Retina (tissue), 1 donor: ENCODE results near the gene PRELID1.
"Not testable (repeated sequence)": the region's sequence is repeated elsewhere in the genome, so short reads cannot be mapped to it uniquely, and the experiment has no call there.

Experiments used
- DNase-seq: peaks from one replicate; pipeline ENCODE4 v3.0.0-alpha.2; 2016

Gene PRELID1

DNA sequence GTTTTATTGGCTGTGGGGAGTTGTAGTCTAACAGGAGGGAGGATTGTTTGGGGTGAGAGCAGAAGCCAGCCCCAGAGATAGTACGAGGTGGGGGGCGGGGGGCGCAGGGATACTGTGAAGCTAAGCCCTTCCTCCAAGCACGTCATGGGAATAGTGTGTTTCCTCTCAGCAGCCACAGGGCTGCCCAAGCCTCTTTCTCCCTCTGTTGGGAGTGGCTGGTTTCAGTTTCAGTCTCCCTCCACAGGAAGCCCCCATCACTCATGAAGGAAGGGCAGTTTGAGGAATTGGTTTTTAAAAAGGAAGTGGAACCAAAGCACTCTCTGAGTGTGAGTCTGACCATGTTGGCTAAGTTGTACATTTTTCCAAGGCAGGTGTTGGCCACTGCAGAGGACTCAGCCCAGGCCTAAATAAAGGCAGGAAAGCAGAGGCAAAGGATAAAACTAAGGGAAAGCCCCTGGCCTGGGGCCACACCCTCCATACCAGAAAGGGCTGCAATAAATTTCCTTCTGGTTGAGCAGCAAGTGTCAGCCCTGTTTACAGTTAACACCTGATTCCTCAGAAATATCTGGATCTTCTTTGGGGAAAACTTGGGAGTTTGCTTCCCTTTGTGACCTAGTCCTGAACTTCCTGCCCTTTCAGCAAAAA is 3.2 kb upstream of the PRELID1 start:
- DNase-seq: no peak

DNA sequence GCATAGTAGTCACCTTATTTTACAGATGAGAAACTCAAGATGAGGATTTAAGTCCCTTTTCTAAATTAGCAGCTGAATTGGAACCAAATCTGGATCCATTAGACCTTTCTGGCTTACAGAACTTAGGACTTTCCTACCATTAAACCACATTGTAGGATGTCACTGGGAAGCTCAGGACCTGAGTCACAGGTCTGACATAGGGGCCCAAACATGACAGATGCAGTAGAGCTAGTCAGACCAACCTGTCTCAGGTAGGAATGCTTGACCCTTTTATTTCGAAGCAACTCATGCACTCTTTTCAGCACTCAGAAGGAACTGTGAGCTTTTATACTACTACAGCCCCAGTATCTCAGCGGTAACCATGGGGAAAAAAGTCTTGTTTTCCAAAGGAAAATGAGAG is 2.6 kb upstream of the PRELID1 start:
- DNase-seq: no peak

DNA sequence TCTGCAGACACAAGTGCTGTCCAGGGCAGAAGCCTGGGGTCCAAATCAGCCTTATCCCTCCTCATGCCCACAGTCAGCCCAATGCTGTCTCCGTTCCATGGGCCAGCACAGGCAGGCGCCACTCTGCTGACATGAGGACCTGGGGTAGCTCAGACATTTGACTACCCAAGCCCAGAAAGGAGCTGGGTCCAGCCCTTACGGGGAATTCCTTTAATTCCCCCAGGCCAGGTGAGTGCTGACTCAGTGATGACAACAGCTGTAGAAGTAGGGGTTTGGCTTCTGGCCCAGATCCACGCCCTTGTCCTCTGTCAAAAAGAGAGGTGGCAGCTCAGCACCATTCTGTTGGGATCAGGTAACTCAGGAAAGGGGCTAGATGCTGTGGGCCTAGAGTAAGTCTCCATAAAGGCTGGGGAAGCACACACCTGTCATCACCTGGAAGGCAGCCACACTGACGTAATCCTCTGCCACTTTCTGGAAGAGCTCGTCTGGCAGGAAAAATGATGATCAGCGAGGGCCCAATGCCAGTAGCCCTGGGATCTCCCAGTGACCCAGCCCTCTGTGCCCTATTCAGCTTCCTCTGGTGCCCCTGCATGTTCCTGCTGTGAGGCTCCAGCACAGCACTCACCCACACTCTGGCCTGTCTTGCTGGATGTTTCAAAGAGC is 2.0 kb upstream of the PRELID1 start:
- no peak for DNase-seq

DNA sequence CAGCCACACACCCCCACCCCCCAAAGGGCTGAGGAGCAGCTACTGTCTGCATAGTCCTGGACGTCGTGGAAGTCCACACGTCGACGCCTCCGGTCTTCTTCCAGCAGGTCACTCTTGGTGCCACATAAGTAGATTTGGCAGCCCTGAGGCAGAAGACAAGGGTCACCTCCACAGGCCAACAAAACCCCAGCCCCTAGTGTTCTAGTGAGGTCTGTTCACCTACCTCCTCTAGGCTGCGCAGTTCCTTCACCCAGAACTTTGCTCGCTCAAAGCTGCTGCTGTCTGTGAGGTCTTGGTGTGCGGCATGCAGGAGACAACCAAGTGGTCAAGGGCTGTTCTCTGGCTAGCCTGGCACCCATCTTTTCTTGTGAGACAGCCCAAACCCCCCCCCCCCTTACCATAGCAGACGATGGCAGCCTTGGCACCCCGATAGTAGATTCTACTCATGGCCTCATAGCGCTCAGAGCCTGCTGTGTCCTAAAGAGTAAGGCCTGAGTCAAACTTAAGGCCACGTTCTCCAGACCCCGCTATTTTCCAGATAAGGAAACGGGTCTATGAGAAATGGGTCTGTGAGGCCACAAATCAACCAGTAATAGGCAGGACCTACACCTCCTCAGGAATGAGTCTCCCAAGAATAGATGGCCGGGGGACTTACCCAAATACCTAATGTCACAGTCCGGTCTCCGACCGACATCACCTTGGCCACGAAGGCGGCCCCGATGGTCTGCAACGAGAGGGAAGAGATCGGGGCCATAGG is 1.1 kb upstream of the PRELID1 start:
- no peak for DNase-seq

DNA sequence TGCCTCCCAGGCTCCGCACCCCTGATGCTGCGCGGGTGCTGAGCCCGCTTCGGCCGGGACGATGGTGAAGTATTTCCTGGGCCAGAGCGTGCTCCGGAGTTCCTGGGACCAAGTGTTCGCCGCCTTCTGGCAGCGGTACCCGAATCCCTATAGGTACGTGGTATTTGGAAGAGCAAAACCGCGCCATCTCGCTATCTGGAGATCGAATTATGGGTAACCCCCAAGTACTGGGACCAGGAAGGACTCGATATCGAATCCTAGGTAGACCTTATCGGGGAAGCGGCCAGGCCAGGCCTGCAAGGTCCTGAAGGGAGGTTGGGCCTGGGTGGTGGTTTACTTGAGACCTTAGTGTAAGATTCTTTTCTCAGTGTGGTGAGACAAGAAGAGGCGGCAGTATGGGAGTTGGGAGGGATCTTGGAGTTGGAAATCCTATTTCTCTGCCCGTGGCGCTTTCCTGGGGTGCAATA is 359 bp downstream of the PRELID1 start:
- peak; percentile 31 for DNase-seq

DNA sequence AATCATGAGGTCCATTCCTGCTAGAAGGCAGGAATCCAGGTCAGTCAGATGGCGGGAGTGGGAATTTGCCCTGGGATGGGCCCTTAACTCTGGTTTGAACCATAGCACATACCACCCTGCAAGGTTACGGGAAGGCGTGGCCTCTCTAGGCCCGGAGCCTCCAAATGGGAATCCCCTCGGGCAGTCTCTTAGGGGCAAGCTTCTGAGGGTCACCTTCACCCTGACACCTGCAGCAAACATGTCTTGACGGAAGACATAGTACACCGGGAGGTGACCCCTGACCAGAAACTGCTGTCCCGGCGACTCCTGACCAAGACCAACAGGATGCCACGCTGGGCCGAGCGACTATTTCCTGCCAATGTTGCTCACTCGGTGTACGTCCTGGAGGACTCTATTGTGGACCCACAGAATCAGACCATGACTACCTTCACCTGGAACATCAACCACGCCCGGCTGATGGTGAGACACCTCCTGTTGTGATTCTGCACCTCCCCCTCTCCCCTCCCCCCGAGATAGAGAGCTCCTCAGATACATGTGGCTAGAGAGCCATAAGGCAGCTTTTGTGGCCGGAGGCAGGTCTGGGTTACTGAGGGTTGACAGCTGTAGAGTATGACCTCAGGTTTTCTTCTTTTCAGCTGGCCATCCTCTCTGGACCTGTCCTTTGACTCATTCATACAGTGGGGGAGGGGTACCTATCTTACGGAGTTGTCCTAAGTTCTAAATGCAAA is 957 bp downstream of the PRELID1 start:
- no peak for DNase-seq

DNA sequence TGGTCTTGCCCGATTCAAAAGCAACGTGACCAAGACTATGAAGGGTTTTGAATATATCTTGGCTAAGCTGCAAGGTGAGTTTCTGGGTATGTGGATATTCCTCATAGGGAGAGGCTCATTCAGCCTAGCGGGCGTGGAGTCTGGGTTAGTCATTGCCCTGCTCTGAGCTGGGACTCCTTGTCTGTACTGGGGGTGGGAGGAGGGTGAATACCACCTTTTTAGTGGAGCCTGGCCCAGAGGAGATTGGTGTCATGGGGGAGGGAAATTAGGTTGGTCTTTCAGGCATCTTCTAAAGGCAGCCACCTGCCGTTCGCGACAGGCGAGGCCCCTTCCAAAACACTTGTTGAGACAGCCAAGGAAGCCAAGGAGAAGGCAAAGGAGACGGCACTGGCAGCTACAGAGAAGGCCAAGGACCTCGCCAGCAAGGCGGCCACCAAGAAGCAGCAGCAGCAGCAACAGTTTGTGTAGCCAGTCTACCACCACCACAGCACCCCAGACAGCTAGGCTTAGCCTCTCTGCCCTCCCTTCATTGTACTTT is 2.6 kb downstream of the PRELID1 start:
- not testable (repeated sequence) for DNase-seq

DNA sequence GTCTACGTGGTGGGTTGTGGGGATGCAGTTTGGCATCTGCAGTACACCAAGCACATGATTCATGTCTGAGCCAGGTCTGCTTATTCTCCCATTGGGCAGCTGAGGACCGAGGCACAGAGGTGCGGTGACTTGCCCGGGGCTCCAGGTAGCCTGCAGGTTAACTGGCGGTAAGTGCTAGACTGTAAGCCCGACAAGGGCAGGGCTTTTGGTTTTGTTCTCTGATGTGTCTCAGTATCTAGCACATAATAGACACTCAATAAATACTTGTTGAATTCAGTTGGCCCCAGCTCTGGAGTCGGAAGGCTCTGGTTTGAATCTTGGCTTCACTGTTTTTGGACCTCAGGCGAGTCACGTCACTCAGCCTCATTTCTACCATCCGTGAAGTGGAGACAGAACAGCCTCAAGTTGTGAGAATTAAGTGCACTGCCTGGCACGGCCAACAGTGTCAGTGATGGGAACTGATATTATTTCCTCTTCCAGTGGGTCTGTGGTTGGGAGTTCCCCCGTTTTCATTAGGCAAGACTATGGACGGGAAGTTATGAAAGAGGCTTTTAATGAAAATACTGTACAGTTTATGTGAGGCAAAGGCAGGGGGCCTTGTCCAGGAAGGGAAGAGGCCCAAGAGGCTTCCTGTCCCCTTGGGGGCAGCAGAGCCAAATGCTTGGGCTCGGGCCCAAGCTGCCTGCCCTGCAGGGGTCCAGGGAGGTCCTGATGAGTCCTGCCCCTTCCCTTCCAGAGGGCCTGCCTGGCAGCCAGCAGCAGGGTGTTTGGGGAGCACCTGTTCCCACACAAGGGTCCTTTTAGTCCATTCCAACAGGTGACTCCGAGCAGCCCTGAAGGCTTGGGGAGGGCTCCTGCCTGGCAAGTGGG is 3.3 kb downstream of the PRELID1 start:
- DNase-seq: no peak

DNA sequence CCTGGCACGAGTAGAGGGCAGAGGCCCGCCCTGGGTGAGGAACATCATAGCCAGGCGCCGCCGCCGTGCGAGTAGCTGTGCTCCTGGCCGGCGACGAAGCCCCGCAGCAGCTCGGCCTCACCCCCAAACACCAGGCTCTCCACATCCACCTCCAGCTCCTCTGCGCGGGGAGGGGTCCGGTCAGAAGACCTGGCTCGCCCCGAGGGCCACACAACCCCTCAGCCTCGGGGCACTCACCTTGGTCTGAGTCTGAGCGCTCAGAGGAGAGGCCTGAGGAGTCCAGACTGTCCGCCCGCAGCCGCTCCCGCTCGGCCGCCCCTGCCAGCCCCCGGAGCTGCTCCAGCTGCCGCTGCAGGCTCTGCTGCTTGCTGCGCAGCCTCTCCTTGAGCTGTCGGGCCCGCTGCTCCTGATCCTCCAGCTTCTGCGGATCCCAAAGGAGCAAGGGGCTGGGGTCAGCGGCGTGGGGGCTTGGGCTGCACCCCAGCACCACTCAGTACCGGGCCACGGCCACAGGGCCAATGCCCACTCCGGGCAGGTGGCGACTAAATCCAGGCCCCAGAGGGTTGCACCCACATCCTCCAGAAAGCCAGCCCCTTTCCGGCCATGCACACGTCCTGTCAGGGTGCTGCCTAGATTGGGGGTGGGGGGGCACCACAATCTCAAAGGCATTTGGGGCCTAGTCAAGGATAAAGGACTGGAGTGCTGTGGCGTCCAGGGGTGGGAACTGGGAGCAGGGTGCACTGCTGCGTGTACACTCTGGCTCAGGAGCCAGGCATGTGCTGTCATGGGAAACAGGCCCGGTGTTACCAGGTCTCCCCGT is 4.2 kb downstream of the PRELID1 start:
- DNase-seq: no peak

DNA sequence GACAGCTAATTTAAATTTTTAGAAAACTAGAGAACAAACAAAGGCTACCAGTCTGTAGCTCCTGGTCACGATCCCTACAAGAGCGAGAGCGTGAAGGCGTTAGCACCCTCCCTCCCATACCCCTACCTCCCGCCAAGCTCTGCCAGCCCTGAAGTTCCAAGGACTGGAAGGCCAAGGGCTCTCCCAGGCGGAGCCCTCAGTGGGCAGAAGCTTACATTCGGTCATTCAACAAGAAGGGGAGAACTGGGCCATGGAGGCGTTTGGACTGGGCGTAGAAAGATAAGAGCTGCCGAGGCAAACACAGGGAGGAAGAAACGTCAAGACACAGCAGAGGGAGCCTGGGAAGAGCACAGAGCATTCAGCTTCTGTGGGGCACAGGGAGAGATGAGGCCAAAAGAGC is 5.1 kb downstream of the PRELID1 start:
- no peak for DNase-seq

DNA sequence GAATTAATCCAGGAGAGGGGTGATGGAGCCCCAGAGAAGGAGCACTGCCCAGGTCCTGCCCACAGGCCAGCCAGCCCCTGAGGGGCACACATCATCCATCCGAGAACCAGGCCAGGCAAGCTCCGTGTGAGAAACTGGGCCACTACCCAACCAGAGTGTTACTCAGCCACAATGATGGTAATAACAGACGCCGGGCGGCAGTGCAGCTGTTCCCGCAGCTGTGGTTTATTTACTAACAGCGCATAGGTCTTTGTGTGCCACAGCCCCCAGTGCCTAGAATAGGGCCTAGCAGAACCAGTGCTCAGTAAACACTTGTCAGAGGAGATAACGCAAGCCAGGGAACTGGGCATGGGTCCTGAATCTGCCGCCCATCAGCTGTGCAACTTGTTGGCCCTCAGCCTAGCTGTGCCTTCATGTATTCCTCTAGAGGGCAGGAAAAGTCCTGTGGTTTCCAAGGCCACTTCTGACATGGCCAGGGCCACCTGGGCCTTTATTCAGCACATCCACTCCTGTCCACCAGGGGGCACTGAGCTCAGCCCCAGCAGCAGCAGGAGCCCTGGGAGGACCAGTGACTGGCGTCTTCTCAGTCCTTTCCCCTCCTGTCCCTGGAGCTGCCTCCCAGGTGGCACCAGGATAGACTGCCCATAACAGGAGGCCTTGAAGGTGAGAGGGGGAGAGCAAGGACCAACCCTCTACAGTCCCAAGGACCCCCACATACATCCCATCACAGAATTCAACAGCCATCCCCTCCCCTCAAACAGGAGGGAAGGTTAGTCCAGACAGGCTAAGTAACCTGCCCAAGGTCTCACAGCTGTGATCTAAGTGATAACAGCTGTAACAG is 6.0 kb downstream of the PRELID1 start:
- peak; percentile 66 for DNase-seq

DNA sequence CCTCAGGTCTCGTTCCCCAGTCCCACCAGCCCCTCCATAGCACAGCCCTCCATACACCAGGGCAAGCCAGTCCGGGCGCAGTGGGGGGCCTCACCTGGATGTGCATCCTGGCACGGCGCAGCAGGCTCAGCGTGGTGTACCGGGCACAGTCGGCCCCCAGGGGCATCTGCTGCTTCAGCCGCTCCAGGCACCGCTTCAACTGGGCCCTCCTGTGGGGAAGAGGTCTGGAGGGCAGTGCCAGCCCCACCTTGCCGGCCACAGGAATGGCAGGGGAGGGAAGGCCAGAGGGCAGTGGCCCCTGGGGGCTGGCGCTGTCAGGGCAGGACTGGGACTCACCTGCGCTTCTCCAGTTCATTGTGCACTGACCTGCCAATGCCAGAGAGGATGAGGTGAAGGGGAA is 6.7 kb downstream of the PRELID1 start:
- DNase-seq: no peak

DNA sequence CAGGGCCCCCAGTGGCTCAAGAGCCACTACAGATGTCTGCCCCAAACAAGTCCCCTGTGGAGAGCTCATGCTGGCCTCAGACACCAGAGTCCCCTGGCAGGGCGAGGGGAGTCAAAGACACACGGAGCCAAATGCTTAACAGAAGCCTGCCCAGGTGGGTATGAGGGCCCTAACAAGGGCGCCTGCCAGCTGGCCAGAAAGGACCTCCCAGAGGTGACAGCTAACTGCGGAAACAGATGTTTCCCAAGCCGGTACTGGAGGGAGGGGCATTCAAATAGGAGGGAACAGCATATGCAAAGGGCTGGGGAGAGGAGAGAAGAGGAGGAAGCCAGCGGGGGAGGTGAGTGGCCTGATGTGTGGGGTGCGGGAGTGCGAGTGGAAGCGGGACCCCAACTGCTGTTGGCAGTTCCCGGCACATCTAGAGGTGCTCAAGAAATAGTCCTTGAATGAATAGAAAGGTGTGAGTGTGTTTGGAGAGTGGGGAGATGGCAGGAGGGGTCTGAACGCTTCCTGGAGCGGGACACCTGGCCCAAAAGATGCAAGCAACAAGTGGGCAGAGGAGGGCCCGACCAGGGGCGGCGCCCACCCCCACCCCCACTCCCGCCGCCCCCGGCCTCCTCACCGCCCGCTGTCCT is 7.3 kb downstream of the PRELID1 start:
- DNase-seq: peak; percentile 14

DNA sequence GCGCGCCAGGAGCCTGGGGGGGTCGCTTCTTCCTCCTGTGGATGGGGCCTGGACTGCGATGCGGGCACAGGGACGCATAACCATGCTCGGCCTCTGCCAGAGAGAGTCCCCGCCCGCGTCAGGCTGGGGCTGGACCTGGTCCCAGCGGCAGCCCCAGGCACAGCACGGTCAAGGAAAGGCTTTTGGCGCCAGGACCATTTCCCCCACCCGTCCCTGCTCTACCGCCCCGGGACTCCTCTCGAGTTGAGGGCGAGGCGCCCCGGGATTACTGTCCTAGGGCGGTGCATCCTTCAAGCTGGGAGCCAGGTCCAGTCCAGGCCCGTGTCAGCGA is 7.8 kb downstream of the PRELID1 start:
- DNase-seq: peak; percentile 65

DNA sequence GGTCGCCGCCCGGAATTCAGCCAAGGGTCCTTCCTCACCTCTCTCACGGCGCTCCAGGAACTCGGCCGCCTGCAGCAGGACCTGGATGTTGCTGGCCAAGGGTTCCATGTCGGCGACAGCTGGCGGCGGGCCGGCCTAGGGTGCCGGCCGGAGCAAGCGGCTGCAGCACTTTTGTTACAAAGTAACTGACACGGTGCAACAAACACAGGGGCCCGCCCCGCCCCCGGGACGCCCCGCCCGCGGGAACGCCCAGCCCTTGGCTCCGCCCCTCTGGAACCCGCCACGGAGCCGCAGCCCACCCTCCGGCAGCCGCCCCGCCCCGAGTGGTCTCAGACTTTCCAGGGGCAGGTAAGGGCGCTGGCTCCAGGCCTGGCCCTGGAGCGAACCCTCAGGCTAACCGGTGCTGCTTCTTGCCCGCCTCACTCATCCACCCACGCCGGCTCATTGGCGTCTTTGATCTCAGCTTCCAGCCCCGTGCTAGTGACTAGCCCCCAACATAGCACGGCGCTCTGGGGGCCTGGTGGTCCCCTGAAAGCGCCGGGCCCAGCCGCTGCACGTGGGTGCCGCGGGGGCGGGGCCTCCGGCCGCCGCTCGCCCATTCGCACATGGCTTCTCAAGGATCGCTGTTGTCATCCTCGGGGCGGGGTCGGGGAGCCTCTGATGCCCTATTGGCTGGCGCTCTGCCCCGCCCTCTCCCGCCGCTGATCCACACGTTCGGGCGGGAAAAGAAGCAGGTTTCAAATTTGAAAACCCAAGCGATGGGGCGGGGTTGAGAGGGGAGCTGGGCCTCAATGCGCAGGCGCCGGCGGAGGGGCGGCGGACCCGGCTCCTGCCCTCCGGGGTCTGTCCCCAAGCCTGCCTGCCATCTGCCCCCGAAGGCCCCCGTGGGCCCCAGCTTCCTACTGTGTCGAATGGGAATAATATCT is 8.4 kb downstream of the PRELID1 start, which contains the start of gene MXD3:
MXD3 (minus strand) TSS at position 176 of the 926 bp plus-strand sequence; CDS start at position 108, 68 bp downstream.
- DNase-seq: peak; percentile 94

DNA sequence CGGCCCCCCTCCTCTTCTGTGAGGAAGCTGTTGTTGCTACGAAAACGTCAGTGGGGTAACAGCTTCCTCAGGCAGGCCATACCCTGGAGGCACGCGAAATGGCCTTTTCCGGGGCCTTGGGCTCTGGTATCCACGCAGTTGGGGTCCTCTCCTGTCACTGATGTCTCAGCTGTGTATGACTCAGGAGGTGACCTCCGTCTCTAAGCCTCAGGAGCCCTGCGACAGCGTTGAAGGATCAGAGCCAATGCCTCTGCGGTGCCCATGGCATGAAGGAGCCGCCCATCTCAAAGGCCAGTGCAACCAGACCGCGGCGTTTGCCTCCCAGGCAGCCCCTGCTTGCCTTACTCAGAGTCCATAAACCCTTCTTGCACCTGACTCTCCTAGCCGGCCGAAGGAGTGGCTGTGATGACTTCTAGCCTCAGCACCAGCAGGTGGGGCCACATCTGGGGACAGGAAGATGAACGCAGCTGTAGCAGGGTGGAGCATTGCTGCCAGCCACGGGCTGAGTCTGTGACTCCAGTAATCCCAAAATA is 9.1 kb downstream of the PRELID1 start:
- no peak for DNase-seq

DNA sequence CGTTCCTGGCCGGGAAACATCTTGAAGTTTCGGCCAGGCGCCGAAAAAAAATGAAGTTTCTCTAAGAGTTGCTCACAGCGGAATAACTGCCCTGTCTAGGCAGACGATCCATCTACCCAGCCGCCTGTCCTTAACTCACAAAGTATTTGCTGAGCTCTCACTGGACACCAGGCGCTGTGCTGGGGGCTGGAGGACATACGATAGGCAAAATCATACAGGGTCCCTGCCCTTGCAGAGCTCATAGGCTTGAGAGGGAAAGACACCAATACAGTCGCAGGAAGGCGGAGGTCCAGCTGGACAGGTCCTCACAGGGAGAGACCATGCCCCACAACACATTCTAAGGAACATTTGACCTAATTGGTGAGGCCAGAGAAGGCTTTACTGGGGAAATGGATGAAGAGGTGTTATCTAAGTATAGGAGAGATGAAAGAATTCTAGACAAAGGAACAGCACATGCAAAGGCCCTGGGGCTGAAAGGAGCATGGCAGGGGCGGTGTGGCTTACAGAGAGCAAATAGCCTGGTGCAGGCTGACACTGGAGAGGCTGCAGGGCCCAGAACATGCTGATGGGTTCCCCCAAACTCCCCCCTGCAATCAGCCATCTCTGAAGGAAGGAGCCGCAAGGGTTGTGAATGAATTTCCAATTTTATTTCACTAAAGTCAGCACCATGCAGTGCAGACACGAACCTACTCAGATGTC is 10.1 kb downstream of the PRELID1 start:
- DNase-seq: no peak
